ENCODE data around the gene COL9A1.

DNA sequence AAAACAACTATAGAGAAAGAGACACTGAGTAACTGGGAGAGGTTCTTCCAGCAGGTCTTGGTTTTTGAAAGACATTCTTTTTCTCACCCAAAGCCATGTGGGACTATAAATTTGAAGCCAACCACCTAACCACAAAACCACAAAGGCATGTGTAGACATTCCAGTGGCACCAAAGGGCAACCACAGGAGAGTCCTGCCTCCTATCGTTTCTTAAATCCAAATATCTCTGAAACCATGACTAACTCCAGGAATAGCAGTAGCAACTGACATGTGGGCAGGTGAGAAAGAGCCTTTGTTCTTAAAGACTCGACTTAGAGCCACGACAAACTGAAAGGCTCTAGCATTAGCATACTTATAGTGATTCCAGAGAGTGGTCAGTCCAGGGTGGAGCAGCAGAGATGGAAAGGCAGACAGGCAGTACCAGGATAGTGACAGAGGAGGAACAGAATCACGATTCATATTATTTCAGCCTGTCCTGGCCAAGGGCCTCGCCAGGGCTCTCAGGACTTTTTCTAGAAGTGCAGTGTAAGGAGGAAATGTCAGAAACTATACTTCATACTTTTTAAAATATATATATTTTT lies 9.4 kb upstream of the COL9A1 start:
- TF ChIP-seq, protein P1, sequence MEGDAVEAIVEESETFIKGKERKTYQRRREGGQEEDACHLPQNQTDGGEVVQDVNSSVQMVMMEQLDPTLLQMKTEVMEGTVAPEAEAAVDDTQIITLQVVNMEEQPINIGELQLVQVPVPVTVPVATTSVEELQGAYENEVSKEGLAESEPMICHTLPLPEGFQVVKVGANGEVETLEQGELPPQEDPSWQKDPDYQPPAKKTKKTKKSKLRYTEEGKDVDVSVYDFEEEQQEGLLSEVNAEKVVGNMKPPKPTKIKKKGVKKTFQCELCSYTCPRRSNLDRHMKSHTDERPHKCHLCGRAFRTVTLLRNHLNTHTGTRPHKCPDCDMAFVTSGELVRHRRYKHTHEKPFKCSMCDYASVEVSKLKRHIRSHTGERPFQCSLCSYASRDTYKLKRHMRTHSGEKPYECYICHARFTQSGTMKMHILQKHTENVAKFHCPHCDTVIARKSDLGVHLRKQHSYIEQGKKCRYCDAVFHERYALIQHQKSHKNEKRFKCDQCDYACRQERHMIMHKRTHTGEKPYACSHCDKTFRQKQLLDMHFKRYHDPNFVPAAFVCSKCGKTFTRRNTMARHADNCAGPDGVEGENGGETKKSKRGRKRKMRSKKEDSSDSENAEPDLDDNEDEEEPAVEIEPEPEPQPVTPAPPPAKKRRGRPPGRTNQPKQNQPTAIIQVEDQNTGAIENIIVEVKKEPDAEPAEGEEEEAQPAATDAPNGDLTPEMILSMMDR (IDR thresholded peaks at IDR 0.05; ENCODE audit: insufficient read depth, low read length, poor library complexity, severe bottlenecking): no peak
- no peak for TF ChIP-seq EZH2phosphoT487 (conservative IDR thresholded peaks at IDR 0.05; ENCODE audit: low read length)
